Gastrocnemius medialis (tissue), 4 donors: ENCODE results near the gene KCNH6. TPM values are rescaled to one million over a fixed set of nuclear protein-coding genes. Genes with fewer than 3 reads are reported as not detected.

Source experiments
- ATAC-seq, 2 donors: fragments of 150-250 bp; one replicate each; pipeline ENCODE4 v1.9.1; 2016
- DNase-seq, 2 donors: peaks; one replicate each; pipeline ENCODE4 v3.0.0-alpha.2; 2019
- H3K27ac ChIP-seq, 4 donors: fragments of 200-600 bp; sonication (generic); 1 replicate in 1 of 4; 2 replicates in 3 of 4; pipeline ENCODE4 v1.5.1; 2016 to 2018; ENCODE audit warnings: mild to moderate bottlenecking in 2 of 4, moderate library complexity in 1 of 4
- H3K27me3 ChIP-seq, 3 donors: fragments of 200-600 bp; sonication (generic) in 2 of 3; 1 replicate in 1 of 3; 2 replicates in 2 of 3; pipeline versions ENCODE4 v1.5.1 to v1.6.0; 2016 to 2019; ENCODE audit warnings: mild to moderate bottlenecking in 1 of 3, moderate library complexity in 1 of 3
- H3K36me3 ChIP-seq, 2 donors: fragments of 200-600 bp; sonication (generic) in 1 of 2; one replicate each; pipeline ENCODE4 v1.5.1; 2017 to 2018
- H3K4me1 ChIP-seq, 2 donors: fragments of 200-600 bp; sonication (generic) in 1 of 2; one replicate each; pipeline ENCODE4 v1.5.1; 2016 to 2017; ENCODE audit warnings: mild to moderate bottlenecking in 2 of 2
- H3K4me3 ChIP-seq, 4 donors: fragments of 200-600 bp; sonication (generic) in 3 of 4; 1 replicate in 1 of 4; 2 replicates in 3 of 4; pipeline ENCODE4 v1.5.1; 2016 to 2019; ENCODE audit warnings: mild to moderate bottlenecking in 2 of 4
- H3K9me3 ChIP-seq, 3 donors: fragments of 200-600 bp; sonication (generic) in 2 of 3; 1 replicate in 1 of 3; 2 replicates in 2 of 3; pipeline ENCODE4 v1.5.1; 2016 to 2019
- POLR2A ChIP-seq, 2 donors: fragments of 450-650 bp; IDR thresholded peaks; one replicate each; pipeline ENCODE4 v1.6.1; 2017; ENCODE audit warnings: antibody characterized with exemption in 2 of 2, mild to moderate bottlenecking in 2 of 2, moderate library complexity in 2 of 2
- in situ Hi-C, 4 donors: fragments of 200-750 bp; cut with MboI; loops; one replicate each; pipeline versions ENCODE4 v1.15.0 to v1.8.0; 2017; ENCODE audit warnings: low sequenced_read_pairs in 4 of 4
- intact Hi-C: fragments of 100-400 bp; cut with DNase I; formaldehyde crosslinking; loops from one replicate; pipeline ENCODE4 v1.15.1; 2023; ENCODE audit warnings: low total_unique reads
- total RNA-seq, 4 donors: library from RNA; depleted of rRNA; stranded (reverse); fragments of >200 nt; gene quantifications; one replicate each; pipeline versions ENCODE4 v1.1.0 to v1.2.3, GENCODE V29; 2016
- TF ChIP-seq, protein P1 (sequence below), 5 experiments: fragments of 450-650 bp in 3 of 5; fragments of 200-600 bp in 2 of 5; sonication (generic) in 2 of 5; IDR thresholded peaks in 4 of 5; conservative IDR thresholded peaks in 1 of 5; 1 replicate in 4 of 5; 2 replicates in 1 of 5; pipeline ENCODE4 v1.5.1; 2016 to 2019; ENCODE audit warnings: antibody characterized with exemption in 5 of 5, mild to moderate bottlenecking in 3 of 5, moderate library complexity in 3 of 5

KCNH6 gene
- total RNA-seq, 4 donors from 2014 or later: not detected

- in situ Hi-C loops: loop anchor here in 1 of 4 donors (10.0 kb wide), 1 partner anchor 51 kb away; no protein-coding TSS in a partner anchor
- H3K27me3 ChIP-seq: peaks cover 11 to 32% (median 18%) of the 10 kb centered on the region in 3 donors
- peak overlapping the region in 2 of 4 donors; percentile 53 for H3K4me3 ChIP-seq
- no peaks in the 10 kb centered on the region for H3K36me3 ChIP-seq
- DNase-seq (no peak), ATAC-seq (no peak)
- H3K9me3 ChIP-seq: no peaks in the 10 kb centered on the region
- intact Hi-C loops: loop anchor here (5.0 kb wide), 1 partner anchor 33 kb away; no protein-coding TSS in a partner anchor
- H3K4me1 ChIP-seq: peaks cover 5 to 15% of the 10 kb centered on the region in 2 donors
- peak overlapping the region in 3 of 4 donors; percentile 55 to 59 (median 58) for H3K27ac ChIP-seq
- no peak for TF ChIP-seq POLR2A (IDR thresholded peaks at IDR 0.05)
- TF ChIP-seq, protein P1, sequence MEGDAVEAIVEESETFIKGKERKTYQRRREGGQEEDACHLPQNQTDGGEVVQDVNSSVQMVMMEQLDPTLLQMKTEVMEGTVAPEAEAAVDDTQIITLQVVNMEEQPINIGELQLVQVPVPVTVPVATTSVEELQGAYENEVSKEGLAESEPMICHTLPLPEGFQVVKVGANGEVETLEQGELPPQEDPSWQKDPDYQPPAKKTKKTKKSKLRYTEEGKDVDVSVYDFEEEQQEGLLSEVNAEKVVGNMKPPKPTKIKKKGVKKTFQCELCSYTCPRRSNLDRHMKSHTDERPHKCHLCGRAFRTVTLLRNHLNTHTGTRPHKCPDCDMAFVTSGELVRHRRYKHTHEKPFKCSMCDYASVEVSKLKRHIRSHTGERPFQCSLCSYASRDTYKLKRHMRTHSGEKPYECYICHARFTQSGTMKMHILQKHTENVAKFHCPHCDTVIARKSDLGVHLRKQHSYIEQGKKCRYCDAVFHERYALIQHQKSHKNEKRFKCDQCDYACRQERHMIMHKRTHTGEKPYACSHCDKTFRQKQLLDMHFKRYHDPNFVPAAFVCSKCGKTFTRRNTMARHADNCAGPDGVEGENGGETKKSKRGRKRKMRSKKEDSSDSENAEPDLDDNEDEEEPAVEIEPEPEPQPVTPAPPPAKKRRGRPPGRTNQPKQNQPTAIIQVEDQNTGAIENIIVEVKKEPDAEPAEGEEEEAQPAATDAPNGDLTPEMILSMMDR (IDR thresholded peaks at IDR 0.05 in 4 of 5, conservative IDR thresholded peaks at IDR 0.05 in 1 of 5): no peak
Observed at GRCh38 chr17:63475491-63476412, 47.4 kb upstream of the KCNH6 start.

GRCh38 chr17:63476459-63476853 is 46.7 kb upstream of the KCNH6 start:
- peak overlapping the region in 3 of 4 donors; percentile 41 to 58 (median 55) for H3K27ac ChIP-seq
- intact Hi-C loops: loop anchor here (5.0 kb wide), 1 partner anchor 34 kb away; no protein-coding TSS in a partner anchor
- in situ Hi-C loops: loop anchor here in 1 of 4 donors (10.0 kb wide), 1 partner anchor 52 kb away; no protein-coding TSS in a partner anchor

DNA sequence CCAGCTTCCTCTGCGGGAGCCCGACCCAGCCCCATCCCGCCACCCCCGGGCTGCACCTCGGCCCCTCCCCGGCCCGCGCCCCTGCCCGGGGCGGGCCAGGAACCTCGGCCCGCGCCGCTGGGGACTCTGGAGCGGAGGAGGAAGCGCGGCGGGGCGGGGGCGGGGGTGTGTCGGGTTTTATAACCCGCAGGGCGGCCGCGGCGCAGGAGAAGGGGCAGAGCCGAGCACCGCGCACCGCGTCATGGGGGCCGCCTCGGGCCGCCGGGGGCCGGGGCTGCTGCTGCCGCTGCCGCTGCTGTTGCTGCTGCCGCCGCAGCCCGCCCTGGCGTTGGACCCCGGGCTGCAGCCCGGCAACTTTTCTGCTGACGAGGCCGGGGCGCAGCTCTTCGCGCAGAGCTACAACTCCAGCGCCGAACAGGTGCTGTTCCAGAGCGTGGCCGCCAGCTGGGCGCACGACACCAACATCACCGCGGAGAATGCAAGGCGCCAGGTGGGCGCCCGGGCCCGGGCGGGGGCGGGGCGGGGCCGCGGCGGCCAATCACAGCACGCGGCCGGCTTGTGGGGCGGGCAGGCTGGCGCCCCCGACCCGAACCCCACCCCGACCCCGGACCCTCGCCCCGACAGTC is 46.2 kb upstream of the KCNH6 start, which contains the start of gene ACE:
TSS of gene ACE (plus strand) at position 208 of the 626 bp plus-strand sequence. CDS start at position 242, 34 bp downstream.
- intact Hi-C loops: loop anchor here (5.0 kb wide), 1 partner anchor 35 kb away; no protein-coding TSS in a partner anchor
- DNase-seq: no peak
- H3K36me3 ChIP-seq: no peaks in the 10 kb centered on the region

More at GRCh38 chr17:63476459-63476853, 46.7 kb upstream of the KCNH6 start:
- no peaks in the 10 kb centered on the region for H3K36me3 ChIP-seq
- no peaks in the 10 kb centered on the region for H3K9me3 ChIP-seq
- ATAC-seq: no peak
- peaks cover 11 to 32% (median 18%) of the 10 kb centered on the region in 3 donors for H3K27me3 ChIP-seq
- TF ChIP-seq, protein P1 (IDR thresholded peaks at IDR 0.05 in 4 of 5, conservative IDR thresholded peaks at IDR 0.05 in 1 of 5): no peak
- TF ChIP-seq POLR2A (IDR thresholded peaks at IDR 0.05): no peak
- peak overlapping the region; percentile 40 to 62 (median 53) for H3K4me3 ChIP-seq
- H3K4me1 ChIP-seq: peaks cover 5 to 15% of the 10 kb centered on the region in 2 donors
- DNase-seq: no peak

More for the DNA sequence above, 46.2 kb upstream of the KCNH6 start, which contains the start of gene ACE:
- Histone ChIP-seq H3K4me3 (peak within 1 kb of the TSS; percentile 40 to 62 (median 53)), H3K27ac (peak within 1 kb of the TSS in 3 of 4 donors; percentile 41 to 58 (median 55)), H3K9me3 (no peaks in the 10 kb centered on the region), H3K27me3 (peaks cover 11 to 32% (median 18%) of the 10 kb centered on the region in 3 donors), H3K4me1 (peaks cover 5 to 15% of the 10 kb centered on the region in 2 donors)
- TF ChIP-seq, protein P1 (IDR thresholded peaks at IDR 0.05 in 4 of 5, conservative IDR thresholded peaks at IDR 0.05 in 1 of 5): no peak
- TF ChIP-seq POLR2A (IDR thresholded peaks at IDR 0.05): peak in 1 of 2 donors; percentile 14
- ATAC-seq: no peak
- in situ Hi-C loops: loop anchor here in 1 of 4 donors (10.0 kb wide), 1 partner anchor 52 kb away; no protein-coding TSS in a partner anchor
